GM21723 (cell line): ENCODE measurements around the gene AADAC.
"Not testable (repeated sequence)": the region's sequence is repeated elsewhere in the genome, so short reads cannot be mapped to it uniquely, and the experiment has no call there.

Experiments
- ATAC-seq: cut with Tn5 transposase; IDR thresholded peaks from one replicate; pipeline ENCODE4 v1.9.1; 2021; ENCODE audit warnings: mild to moderate bottlenecking, moderate library complexity; ENCODE audit not compliant: unreplicated experiment

Gene AADAC

GRCh38 chr3:151813799-151814198, at the start of gene AADAC:
Gene AADAC, plus strand, starts transcription at chr3:151814116. Its CDS starts 47 bp downstream, at chr3:151814163.
- no peak for ATAC-seq

GRCh38 chr3:151764699-151765098, 49.2 kb upstream of the AADAC start:
- ATAC-seq = not testable (repeated sequence)

GRCh38 chr3:151765685-151766084, 48.2 kb upstream of the AADAC start:
- ATAC-seq = no peak

- ATAC-seq = no peak
These were observed 47.5 kb upstream of the AADAC start for GRCh38 chr3:151766454-151766853.

GRCh38 chr3:151768393-151768930, 45.5 kb upstream of the AADAC start:
- ATAC-seq = no peak

- ATAC-seq = no peak
These were observed 44.7 kb upstream of the AADAC start for GRCh38 chr3:151769175-151769574.

GRCh38 chr3:151770956-151771355, 43.0 kb upstream of the AADAC start:
- no peak for ATAC-seq

- no peak for ATAC-seq
These were observed 41.0 kb upstream of the AADAC start for GRCh38 chr3:151772825-151773480.

GRCh38 chr3:151774235-151774634, 39.7 kb upstream of the AADAC start:
- no peak for ATAC-seq

- no peak for ATAC-seq
These were observed 39.0 kb upstream of the AADAC start for GRCh38 chr3:151774910-151775309.

GRCh38 chr3:151775314-151776258, 38.3 kb upstream of the AADAC start:
- no peak for ATAC-seq

GRCh38 chr3:151776259-151776740, 37.6 kb upstream of the AADAC start:
- no peak for ATAC-seq

- no peak for ATAC-seq
These were observed 36.0 kb upstream of the AADAC start for GRCh38 chr3:151777880-151778279.

GRCh38 chr3:151787626-151788025, 26.3 kb upstream of the AADAC start:
- ATAC-seq = no peak

- ATAC-seq = no peak
These were observed 25.5 kb upstream of the AADAC start for GRCh38 chr3:151788401-151788800.

GRCh38 chr3:151789853-151790463, 24.0 kb upstream of the AADAC start:
- no peak for ATAC-seq

GRCh38 chr3:151790763-151791162, 23.2 kb upstream of the AADAC start:
- not testable (repeated sequence) for ATAC-seq

- no peak for ATAC-seq
These were observed 21.5 kb upstream of the AADAC start for GRCh38 chr3:151792411-151792810.

GRCh38 chr3:151793636-151794035, 20.3 kb upstream of the AADAC start:
- ATAC-seq = no peak

GRCh38 chr3:151794080-151794479, 19.8 kb upstream of the AADAC start:
- no peak for ATAC-seq

GRCh38 chr3:151795276-151795675, 18.6 kb upstream of the AADAC start:
- no peak for ATAC-seq
